Neural cell (in vitro differentiated cells): ENCODE data around the gene SHTN1. TPM values are rescaled to one million over a fixed set of nuclear protein-coding genes. Genes with fewer than 3 reads are reported as not detected.

Source experiments
- H2AFZ ChIP-seq: fragments of 200-600, 300-800 bp; sonication (generic), shearing (Covaris generic); 2 replicates; pipeline ENCODE4 v1.6.0; 2014; ENCODE audit warnings: low read depth, mild to moderate bottlenecking, antibody characterized with exemption, low read length, moderate library complexity
- H3F3A ChIP-seq: fragments of 200-600 bp; shearing (Covaris generic); 2 replicates; pipeline ENCODE4 v1.6.1; 2016; ENCODE audit warnings: mild to moderate bottlenecking, moderate library complexity, mixed read lengths, antibody characterized with exemption, low read length; ENCODE audit not compliant: insufficient read depth, poor library complexity, severe bottlenecking
- H3K27ac ChIP-seq: fragments of 200-600, 300-800 bp; sonication (generic), shearing (Covaris generic); 2 replicates; pipeline ENCODE4 v1.5.1; 2014; ENCODE audit warnings: mild to moderate bottlenecking, low read length, moderate library complexity
- H3K27me3 ChIP-seq: fragments of 300-800, 200-600 bp; sonication (generic), shearing (Covaris generic); 2 replicates; pipeline ENCODE4 v1.6.0; 2014; ENCODE audit warnings: mild to moderate bottlenecking, low read depth, low read length, moderate library complexity; ENCODE audit not compliant: insufficient read depth
- H3K36me3 ChIP-seq: fragments of 300-800, 200-600 bp; sonication (generic), shearing (Covaris generic); 2 replicates; pipeline ENCODE4 v1.5.1; 2014; ENCODE audit warnings: mild to moderate bottlenecking, antibody characterized with exemption, low read length, moderate library complexity; ENCODE audit not compliant: insufficient read depth
- H3K4me2 ChIP-seq: fragments of 300-800, 200-600 bp; sonication (generic), shearing (Covaris generic); 2 replicates; pipeline ENCODE4 v1.6.0; 2014; ENCODE audit warnings: mild to moderate bottlenecking, low read length
- H3K4me3 ChIP-seq: fragments of 300-800, 200-600 bp; sonication (generic), shearing (Covaris generic); 2 replicates; pipeline ENCODE4 v1.5.1; 2014; ENCODE audit warnings: mild to moderate bottlenecking, low read length, moderate library complexity
- H3K79me2 ChIP-seq: fragments of 200-600 bp; shearing (Covaris generic); replicated peaks from 2 replicates; pipeline ENCODE4 v1.6.0; 2014; ENCODE audit warnings: mild to moderate bottlenecking, low read length, moderate library complexity; ENCODE audit not compliant: insufficient read depth
- H3K9ac ChIP-seq: fragments of 300-800, 200-600 bp; sonication (generic), shearing (Covaris generic); 2 replicates; pipeline ENCODE4 v1.6.1; 2016; ENCODE audit warnings: mild to moderate bottlenecking, low read length, mixed read lengths
- H3K9me2 ChIP-seq: fragments of 200-600 bp; shearing (Covaris generic); 2 replicates; pipeline ENCODE4 v1.6.1; 2016; ENCODE audit warnings: mild to moderate bottlenecking, low read length, mixed read lengths; ENCODE audit not compliant: insufficient read depth
- H3K9me3 ChIP-seq: fragments of 200-600, 300-800 bp; sonication (generic), shearing (Covaris generic); 2 replicates; pipeline ENCODE4 v1.6.1; 2016; ENCODE audit warnings: mild to moderate bottlenecking, mixed run types, low read length, moderate library complexity, mixed read lengths
- H4K20me1 ChIP-seq: fragments of 200-600 bp; shearing (Covaris generic); 2 replicates; pipeline ENCODE4 v1.6.1; 2016; ENCODE audit warnings: mild to moderate bottlenecking, mixed run types; ENCODE audit not compliant: insufficient read depth
- EP300 ChIP-seq: fragments of 450-650 bp; conservative IDR thresholded peaks from 2 replicates; pipeline ENCODE4 v1.6.1; 2014; ENCODE audit warnings: antibody characterized with exemption, mild to moderate bottlenecking, moderate library complexity; ENCODE audit not compliant: poor library complexity, severe bottlenecking
- EZH2 ChIP-seq: fragments of 200-600, 300-800 bp; shearing (Covaris generic), sonication (generic); IDR thresholded peaks from 2 replicates; pipeline ENCODE4 v1.6.1; 2014; ENCODE audit warnings: antibody characterized with exemption, low read length, borderline replicate concordance, mild to moderate bottlenecking; ENCODE audit not compliant: insufficient read depth, poor library complexity, severe bottlenecking
- MXI1 ChIP-seq: fragments of 450-650 bp; conservative IDR thresholded peaks from 2 replicates; pipeline ENCODE4 v1.6.1; 2014; ENCODE audit warnings: antibody characterized with exemption, mild to moderate bottlenecking; ENCODE audit not compliant: poor library complexity, severe bottlenecking
- POLR2AphosphoS5 ChIP-seq: IDR thresholded peaks from 2 replicates; pipeline ENCODE4 v1.6.1; 2012
- RAD21 ChIP-seq: fragments of 450-650 bp; conservative IDR thresholded peaks from 2 replicates; pipeline ENCODE4 v1.6.1; 2014; ENCODE audit warnings: antibody characterized with exemption, mild to moderate bottlenecking, moderate library complexity
- REST ChIP-seq: IDR thresholded peaks from 2 replicates; pipeline ENCODE4 v1.6.1; 2012; ENCODE audit warnings: borderline replicate concordance
- SMC3 ChIP-seq: fragments of 450-650 bp; conservative IDR thresholded peaks from 2 replicates; pipeline ENCODE4 v1.6.1; 2014; ENCODE audit warnings: antibody characterized with exemption, mild to moderate bottlenecking, moderate library complexity; ENCODE audit not compliant: poor library complexity
- TAF1 ChIP-seq: IDR thresholded peaks from 2 replicates; pipeline ENCODE4 v1.6.1; 2012; ENCODE audit warnings: low read depth
- polyA plus RNA-seq: library from polyadenylated mRNA; depleted of rRNA; stranded (reverse); fragments of >200 nt; gene quantifications from 2 replicates; pipeline ENCODE4 v1.2.3, GENCODE V29; 2014
- TF ChIP-seq, protein P1 (sequence below): fragments of 450-650 bp; IDR thresholded peaks from 2 replicates; pipeline ENCODE4 v1.5.1; 2014; ENCODE audit warnings: antibody characterized with exemption, mild to moderate bottlenecking, moderate library complexity; ENCODE audit not compliant: poor library complexity, severe bottlenecking

Gene SHTN1
- polyA plus RNA-seq, 1 donor from 2014 or later: 55.8 TPM

DNA sequence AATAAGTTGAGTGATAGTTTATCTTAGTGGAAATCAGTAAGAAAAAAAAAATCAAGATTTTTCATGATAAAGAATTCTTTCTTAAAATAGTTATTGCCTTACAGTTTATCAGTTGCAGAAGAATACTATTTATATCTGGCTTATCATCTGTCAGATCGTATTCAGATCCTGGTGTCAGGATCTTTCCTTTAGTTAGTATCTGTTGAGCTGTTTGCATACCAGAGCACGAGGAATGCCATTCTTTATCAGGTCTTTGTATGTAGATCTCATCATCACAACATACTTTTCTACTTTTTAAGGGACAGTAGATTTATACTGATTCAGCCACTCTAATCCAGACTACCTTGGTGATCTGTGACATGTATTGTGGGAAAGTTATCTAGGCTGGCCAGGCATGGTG is 143.2 kb downstream of the SHTN1 start:
- no peak overlapping the region for H3K4me3 ChIP-seq
- no peaks in the 10 kb centered on the region for H3K9me2 ChIP-seq
- no peak overlapping the region for H3K4me2 ChIP-seq
- H3K9me3 ChIP-seq: no peaks in the 10 kb centered on the region
- TF ChIP-seq, protein P1, sequence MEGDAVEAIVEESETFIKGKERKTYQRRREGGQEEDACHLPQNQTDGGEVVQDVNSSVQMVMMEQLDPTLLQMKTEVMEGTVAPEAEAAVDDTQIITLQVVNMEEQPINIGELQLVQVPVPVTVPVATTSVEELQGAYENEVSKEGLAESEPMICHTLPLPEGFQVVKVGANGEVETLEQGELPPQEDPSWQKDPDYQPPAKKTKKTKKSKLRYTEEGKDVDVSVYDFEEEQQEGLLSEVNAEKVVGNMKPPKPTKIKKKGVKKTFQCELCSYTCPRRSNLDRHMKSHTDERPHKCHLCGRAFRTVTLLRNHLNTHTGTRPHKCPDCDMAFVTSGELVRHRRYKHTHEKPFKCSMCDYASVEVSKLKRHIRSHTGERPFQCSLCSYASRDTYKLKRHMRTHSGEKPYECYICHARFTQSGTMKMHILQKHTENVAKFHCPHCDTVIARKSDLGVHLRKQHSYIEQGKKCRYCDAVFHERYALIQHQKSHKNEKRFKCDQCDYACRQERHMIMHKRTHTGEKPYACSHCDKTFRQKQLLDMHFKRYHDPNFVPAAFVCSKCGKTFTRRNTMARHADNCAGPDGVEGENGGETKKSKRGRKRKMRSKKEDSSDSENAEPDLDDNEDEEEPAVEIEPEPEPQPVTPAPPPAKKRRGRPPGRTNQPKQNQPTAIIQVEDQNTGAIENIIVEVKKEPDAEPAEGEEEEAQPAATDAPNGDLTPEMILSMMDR: no peak
- TF ChIP-seq SMC3 (no peak), EP300 (no peak), RAD21 (no peak), TAF1 (no peak), POLR2AphosphoS5 (no peak), EZH2 (no peak), REST (no peak), MXI1 (no peak)
- H3K79me2 ChIP-seq: no peaks in the 10 kb centered on the region
- H4K20me1 ChIP-seq: no peaks in the 10 kb centered on the region
- H3K27me3 ChIP-seq: no peaks in the 10 kb centered on the region
- no peaks in the 10 kb centered on the region for H3F3A ChIP-seq
- H3K27ac ChIP-seq: no peak overlapping the region
- H3K9ac ChIP-seq: no peak overlapping the region
- H3K36me3 ChIP-seq: no peaks in the 10 kb centered on the region
- no peak overlapping the region for H2AFZ ChIP-seq

DNA sequence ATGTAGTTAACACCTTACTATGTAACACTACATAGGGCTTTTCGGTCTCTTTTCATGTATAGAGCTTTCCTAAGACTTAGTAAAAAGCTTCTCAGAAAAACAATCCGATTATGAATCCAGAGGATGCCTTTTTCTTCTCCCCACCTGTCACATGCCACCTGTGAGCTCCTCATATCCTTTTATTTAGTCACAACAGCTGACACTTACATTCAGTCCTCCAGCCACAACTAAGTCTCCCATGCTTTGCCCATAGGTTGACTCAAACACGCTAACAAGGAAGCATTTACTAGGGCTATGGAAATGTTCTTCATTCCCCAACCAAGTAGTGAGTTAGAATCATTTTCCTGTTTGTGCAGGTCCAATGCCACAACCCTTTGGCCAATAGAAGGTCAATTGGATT is 147.8 kb downstream of the SHTN1 start:
- Histone ChIP-seq H4K20me1 (no peaks in the 10 kb centered on the region), H3F3A (no peaks in the 10 kb centered on the region), H3K4me2 (no peak overlapping the region), H3K9ac (no peak overlapping the region), H3K9me3 (no peaks in the 10 kb centered on the region), H3K36me3 (no peaks in the 10 kb centered on the region), H3K27ac (no peak overlapping the region), H3K9me2 (no peaks in the 10 kb centered on the region), H3K4me3 (no peak overlapping the region), H2AFZ (no peak overlapping the region), H3K79me2 (no peaks in the 10 kb centered on the region), H3K27me3 (no peaks in the 10 kb centered on the region)
- TF ChIP-seq EP300 (no peak), REST (no peak), EZH2 (no peak), MXI1 (no peak), RAD21 (no peak), POLR2AphosphoS5 (no peak), SMC3 (no peak), TAF1 (no peak)
- TF ChIP-seq, protein P1: no peak
